GM21526 (cell line): ENCODE results near the gene TRIP10.
"Not testable (repeated sequence)": the region's sequence is repeated elsewhere in the genome, so short reads cannot be mapped to it uniquely, and the experiment has no call there.

ENCODE experiments used
- ATAC-seq: cut with Tn5 transposase; IDR thresholded peaks from one replicate; pipeline ENCODE4 v1.9.1; 2021; ENCODE audit warnings: moderate library complexity; ENCODE audit not compliant: unreplicated experiment, low FRiP score

The TRIP10 gene

GRCh38 chr19:6791237-6791636 lies 51.8 kb downstream of the TRIP10 start:
- no peak for ATAC-seq

- ATAC-seq = no peak
These were observed 53.9 kb downstream of the TRIP10 start for GRCh38 chr19:6793411-6793810.

GRCh38 chr19:6793973-6794372 lies 54.5 kb downstream of the TRIP10 start:
- no peak for ATAC-seq

GRCh38 chr19:6794686-6795431 lies 55.4 kb downstream of the TRIP10 start:
- no peak for ATAC-seq

- ATAC-seq = no peak
These were observed 56.8 kb downstream of the TRIP10 start for GRCh38 chr19:6796278-6796677.

- ATAC-seq = no peak
These were observed 58.2 kb downstream of the TRIP10 start for GRCh38 chr19:6797646-6798045.

GRCh38 chr19:6800160-6800790 lies 60.8 kb downstream of the TRIP10 start:
- ATAC-seq = not testable (repeated sequence)

- no peak for ATAC-seq
These were observed 61.6 kb downstream of the TRIP10 start for GRCh38 chr19:6800991-6801484.
